ENCODE measurements around the gene DGAT2.
"Not testable (repeated sequence)": the region's sequence is repeated elsewhere in the genome, so short reads cannot be mapped to it uniquely, and the experiment has no call there.

DGAT2 gene

GRCh38 chr11:75768112-75768908 lies at the start of gene DGAT2:
DGAT2 (plus strand) TSS chr11:75768778; CDS start chr11:75768992, 214 bp downstream.
- DNase-seq (ENCODE audit: low spot score), result peak; percentile 59

- no peak for DNase-seq (ENCODE audit: low spot score)
Measured at GRCh38 chr11:75719340-75720239, 49.0 kb upstream of the DGAT2 start.

- no peak for DNase-seq (ENCODE audit: low spot score)
Measured at GRCh38 chr11:75720639-75721038, 47.9 kb upstream of the DGAT2 start.

- no peak for DNase-seq (ENCODE audit: low spot score)
Measured at GRCh38 chr11:75721852-75722668, 46.5 kb upstream of the DGAT2 start.

GRCh38 chr11:75722669-75723042 lies 45.9 kb upstream of the DGAT2 start:
- no peak for DNase-seq (ENCODE audit: low spot score)

GRCh38 chr11:75725547-75726320 lies 42.8 kb upstream of the DGAT2 start:
- DNase-seq (ENCODE audit: low spot score), result no peak

- DNase-seq (ENCODE audit: low spot score), result no peak
Measured at GRCh38 chr11:75728992-75729391, 39.6 kb upstream of the DGAT2 start.

- DNase-seq (ENCODE audit: low spot score), result no peak
Measured at GRCh38 chr11:75731095-75731494, 37.5 kb upstream of the DGAT2 start.

- no peak for DNase-seq (ENCODE audit: low spot score)
Measured at GRCh38 chr11:75733071-75733430, 35.5 kb upstream of the DGAT2 start.

GRCh38 chr11:75733431-75734107 lies 35.0 kb upstream of the DGAT2 start:
- DNase-seq (ENCODE audit: low spot score), result no peak

- DNase-seq (ENCODE audit: low spot score), result no peak
Measured at GRCh38 chr11:75734491-75735180, 33.9 kb upstream of the DGAT2 start.

- no peak for DNase-seq (ENCODE audit: low spot score)
Measured at GRCh38 chr11:75735181-75735845, 33.3 kb upstream of the DGAT2 start.

GRCh38 chr11:75737314-75737713 lies 31.3 kb upstream of the DGAT2 start:
- DNase-seq (ENCODE audit: low spot score), result no peak

- DNase-seq (ENCODE audit: low spot score), result no peak
Measured at GRCh38 chr11:75740681-75741080, 27.9 kb upstream of the DGAT2 start.

- not testable (repeated sequence) for DNase-seq (ENCODE audit: low spot score)
Measured at GRCh38 chr11:75743159-75743558, 25.4 kb upstream of the DGAT2 start.

- no peak for DNase-seq (ENCODE audit: low spot score)
Measured at GRCh38 chr11:75743711-75744563, 24.6 kb upstream of the DGAT2 start.

- no peak for DNase-seq (ENCODE audit: low spot score)
Measured at GRCh38 chr11:75745807-75746206, 22.8 kb upstream of the DGAT2 start.

- not testable (repeated sequence) for DNase-seq (ENCODE audit: low spot score)
Measured at GRCh38 chr11:75748729-75749273, 19.8 kb upstream of the DGAT2 start.

Data from cerebellar cortex (tissue), 1 donor.